ENCODE measurements around the gene MYRIP. TPM values are rescaled to one million over a fixed set of nuclear protein-coding genes. Genes with fewer than 3 reads are reported as not detected.

Gene MYRIP
- total RNA-seq, 2 experiments from 2014 or later = not detected

GRCh38 chr3:39920271-39920670 is 110.9 kb downstream of the MYRIP start:
- no peaks in the 10 kb centered on the region for H3K36me3 Mint-ChIP-seq (ENCODE audit: low read depth)
- no peaks in the 10 kb centered on the region for H3K9me3 Mint-ChIP-seq
- DNase-seq = no peak
- peaks cover 5% of the 10 kb centered on the region for H3K27me3 Mint-ChIP-seq
- CTCF ChIA-PET = interaction anchor here (0.6 kb wide), 1 partner anchor 195 kb away, joined by 3 read pairs; no protein-coding TSS in a partner anchor
- no peak overlapping the region for H3K27ac Mint-ChIP-seq
- no peak overlapping the region for H3K4me3 Mint-ChIP-seq
- POLR2A ChIA-PET = no interaction called here
- H3K4me1 Mint-ChIP-seq = no peaks in the 10 kb centered on the region

DNA sequence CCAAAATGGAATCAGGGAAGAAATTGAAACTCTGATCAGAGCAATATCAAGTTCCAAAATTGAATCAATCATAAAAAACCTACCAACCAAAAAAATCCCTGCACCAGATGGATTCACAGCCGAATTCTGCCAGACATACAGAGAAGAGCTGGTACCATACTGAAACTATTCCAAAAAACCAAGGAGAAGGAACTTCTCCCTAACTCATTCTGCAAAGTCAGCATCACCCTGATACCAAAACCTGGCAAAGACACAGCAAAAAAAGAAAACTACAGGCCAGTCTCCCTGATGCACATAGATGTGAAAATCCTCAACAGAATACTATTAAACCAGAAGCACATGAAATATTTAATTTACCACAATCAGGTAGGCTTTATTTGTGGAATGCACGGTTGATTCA is 118.1 kb downstream of the MYRIP start:
- Mint-ChIP-seq H3K4me1 (no peaks in the 10 kb centered on the region), H3K4me3 (no peak overlapping the region), H3K27ac (no peak overlapping the region), H3K9me3 (no peaks in the 10 kb centered on the region), H3K27me3 (peaks cover 12% of the 10 kb centered on the region), H3K36me3 (ENCODE audit: low read depth) (no peaks in the 10 kb centered on the region)
- CTCF ChIA-PET = no interaction called here
- POLR2A ChIA-PET = no interaction called here
- no peak for DNase-seq

DNA sequence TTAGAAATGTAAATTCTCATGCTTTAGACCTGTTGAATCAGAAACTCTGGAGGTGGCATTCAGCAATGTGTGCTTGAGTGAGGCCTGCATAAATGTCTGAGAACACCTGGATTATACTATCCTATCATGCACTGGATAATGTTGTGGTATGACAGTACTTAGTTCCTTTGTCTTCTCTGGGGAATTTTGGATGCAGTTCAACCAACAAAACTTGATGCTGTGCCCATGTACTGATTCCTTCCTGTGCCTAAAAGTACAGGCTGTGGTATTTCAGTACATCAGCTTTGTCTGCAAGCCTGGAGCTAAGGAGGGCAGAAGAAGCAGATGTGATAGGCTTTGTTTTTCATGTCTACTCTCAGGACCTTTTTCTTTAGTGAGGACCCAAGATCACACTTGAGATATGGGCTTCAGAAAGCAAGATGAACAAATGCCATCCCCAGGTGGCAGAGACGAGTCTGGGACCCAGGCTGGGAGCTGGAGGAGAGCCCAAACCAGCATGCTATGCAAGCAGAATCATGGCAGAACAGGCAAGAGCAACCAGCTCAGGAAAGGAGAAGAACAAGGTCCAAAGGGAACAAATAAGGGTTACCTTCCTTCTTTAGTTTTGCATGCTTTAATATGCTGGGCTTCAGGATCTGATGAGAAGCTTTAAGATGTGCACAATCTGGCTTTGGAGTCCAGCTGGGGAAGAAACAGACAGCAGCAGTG is 124.7 kb downstream of the MYRIP start:
- H3K27ac Mint-ChIP-seq = no peak overlapping the region
- ChIA-PET CTCF (no interaction called here), POLR2A (no interaction called here)
- H3K27me3 Mint-ChIP-seq = peaks cover 5% of the 10 kb centered on the region
- no peak overlapping the region for H3K4me3 Mint-ChIP-seq
- no peaks in the 10 kb centered on the region for H3K36me3 Mint-ChIP-seq (ENCODE audit: low read depth)
- H3K9me3 Mint-ChIP-seq = no peaks in the 10 kb centered on the region
- peaks cover 2% of the 10 kb centered on the region for H3K4me1 Mint-ChIP-seq
- no peak for DNase-seq

DNA sequence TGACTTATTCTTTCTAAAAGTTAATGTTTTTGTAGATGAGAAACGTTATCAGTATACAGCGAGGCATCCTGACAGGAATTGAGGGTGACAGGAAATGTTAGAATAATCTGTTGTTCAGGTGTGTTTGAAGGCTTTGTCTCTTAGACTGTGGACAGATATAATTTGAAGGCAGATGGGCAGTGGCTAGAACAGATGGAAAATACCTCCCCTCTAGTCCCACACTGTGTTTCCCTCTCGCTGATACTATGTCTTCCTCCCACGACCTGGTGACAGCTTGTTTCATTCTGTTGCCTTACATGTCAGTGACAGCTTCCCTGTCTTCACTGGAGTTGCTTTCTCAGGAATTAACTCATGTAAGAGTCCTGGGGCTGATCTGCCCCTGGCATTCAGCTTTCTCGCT is 125.3 kb downstream of the MYRIP start:
- no peak for DNase-seq
- H3K27ac Mint-ChIP-seq = no peak overlapping the region
- ChIA-PET POLR2A (no interaction called here), CTCF (no interaction called here)
- H3K27me3 Mint-ChIP-seq = peaks cover 5% of the 10 kb centered on the region
- no peaks in the 10 kb centered on the region for H3K36me3 Mint-ChIP-seq (ENCODE audit: low read depth)
- H3K9me3 Mint-ChIP-seq = no peaks in the 10 kb centered on the region
- peaks cover 2% of the 10 kb centered on the region for H3K4me1 Mint-ChIP-seq
- no peak overlapping the region for H3K4me3 Mint-ChIP-seq

DNA sequence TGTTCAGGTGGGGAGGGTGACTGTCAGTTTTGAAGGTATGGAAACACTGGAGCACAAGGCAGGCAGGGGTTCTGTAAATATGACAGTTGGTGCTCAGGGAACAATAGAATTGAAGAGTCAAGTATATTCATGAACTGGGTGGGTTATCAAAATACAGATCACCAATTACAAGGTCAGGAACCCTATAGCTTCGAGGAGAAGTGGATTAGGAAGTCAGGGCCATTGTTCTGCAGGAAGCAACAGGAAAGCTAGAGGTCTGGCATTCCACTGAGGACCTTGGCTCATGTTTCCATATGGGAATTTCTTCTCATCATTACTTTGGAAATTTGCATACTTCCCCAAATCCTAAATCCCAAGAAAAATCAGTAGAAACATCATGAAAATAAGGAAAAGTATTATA is 125.9 kb downstream of the MYRIP start:
- ChIA-PET POLR2A (no interaction called here), CTCF (no interaction called here)
- Mint-ChIP-seq H3K27ac (no peak overlapping the region), H3K4me1 (peaks cover 2% of the 10 kb centered on the region), H3K9me3 (no peaks in the 10 kb centered on the region), H3K36me3 (ENCODE audit: low read depth) (no peaks in the 10 kb centered on the region), H3K27me3 (peaks cover 2% of the 10 kb centered on the region), H3K4me3 (no peak overlapping the region)
- no peak for DNase-seq

GRCh38 chr3:39936848-39937247 is 127.4 kb downstream of the MYRIP start:
- peaks cover 2% of the 10 kb centered on the region for H3K27me3 Mint-ChIP-seq
- H3K4me3 Mint-ChIP-seq = no peak overlapping the region
- ChIA-PET POLR2A (no interaction called here), CTCF (no interaction called here)
- no peak for DNase-seq
- H3K9me3 Mint-ChIP-seq = no peaks in the 10 kb centered on the region
- H3K27ac Mint-ChIP-seq = no peak overlapping the region
- no peaks in the 10 kb centered on the region for H3K36me3 Mint-ChIP-seq (ENCODE audit: low read depth)
- H3K4me1 Mint-ChIP-seq = peaks cover 2% of the 10 kb centered on the region

DNA sequence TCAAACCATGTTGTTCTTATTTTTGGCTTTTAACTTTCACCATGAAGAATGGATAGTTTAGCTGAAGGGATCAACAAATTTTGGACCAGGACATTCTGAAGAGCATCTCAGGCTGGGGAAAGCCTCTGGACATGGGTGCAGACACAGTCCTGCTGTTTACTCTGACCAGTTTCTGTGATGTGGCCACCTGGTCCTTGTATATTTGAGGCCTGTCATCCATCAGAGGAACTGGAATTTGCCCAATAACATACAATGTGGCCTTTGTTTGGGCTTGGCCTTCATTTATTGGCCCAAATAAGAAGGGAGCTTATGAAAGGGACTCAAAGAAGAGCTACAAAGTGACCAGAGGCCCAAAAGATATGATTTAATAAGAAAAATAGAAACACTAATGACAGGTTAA is 127.9 kb downstream of the MYRIP start:
- POLR2A ChIA-PET = no interaction called here
- Mint-ChIP-seq H3K4me1 (peaks cover 2% of the 10 kb centered on the region), H3K36me3 (ENCODE audit: low read depth) (no peaks in the 10 kb centered on the region), H3K27me3 (peaks cover 2% of the 10 kb centered on the region), H3K27ac (no peak overlapping the region), H3K4me3 (no peak overlapping the region), H3K9me3 (no peaks in the 10 kb centered on the region)
- CTCF ChIA-PET = no interaction called here
- no peak for DNase-seq

DNA sequence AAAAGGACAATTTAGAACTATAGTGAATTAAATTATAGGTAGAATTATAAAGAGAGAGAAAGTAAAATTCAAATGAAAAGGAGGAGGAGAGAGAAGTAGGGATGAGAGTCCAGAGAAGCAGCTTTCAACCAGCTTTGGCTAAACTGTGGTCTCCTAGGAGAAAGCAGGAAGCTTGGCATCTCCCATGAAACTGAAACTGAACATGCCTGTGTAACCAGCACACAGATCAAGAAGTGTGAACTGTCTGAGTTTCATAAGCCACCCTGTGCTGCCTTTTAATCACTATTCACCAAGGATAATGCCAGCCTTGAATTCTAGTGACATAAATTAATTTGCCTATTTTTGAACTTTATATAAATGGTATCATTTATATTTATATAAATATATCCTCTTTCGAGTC is 128.5 kb downstream of the MYRIP start:
- Mint-ChIP-seq H3K27me3 (peaks cover 2% of the 10 kb centered on the region), H3K27ac (no peak overlapping the region), H3K36me3 (ENCODE audit: low read depth) (no peaks in the 10 kb centered on the region), H3K9me3 (no peaks in the 10 kb centered on the region), H3K4me1 (peaks cover 2% of the 10 kb centered on the region), H3K4me3 (no peak overlapping the region)
- CTCF ChIA-PET = no interaction called here
- POLR2A ChIA-PET = no interaction called here
- DNase-seq = no peak

GRCh38 chr3:39941931-39942330 is 132.5 kb downstream of the MYRIP start:
- Mint-ChIP-seq H3K36me3 (ENCODE audit: low read depth) (no peaks in the 10 kb centered on the region), H3K27ac (no peak overlapping the region), H3K4me1 (peaks cover 2% of the 10 kb centered on the region), H3K4me3 (no peak overlapping the region), H3K9me3 (no peaks in the 10 kb centered on the region), H3K27me3 (peaks cover 2% of the 10 kb centered on the region)
- DNase-seq = no peak
- ChIA-PET POLR2A (no interaction called here), CTCF (no interaction called here)

- Mint-ChIP-seq H3K9me3 (no peaks in the 10 kb centered on the region), H3K27me3 (peaks cover 10% of the 10 kb centered on the region), H3K4me3 (no peak overlapping the region), H3K4me1 (no peaks in the 10 kb centered on the region), H3K36me3 (ENCODE audit: low read depth) (no peaks in the 10 kb centered on the region), H3K27ac (no peak overlapping the region)
- no peak for DNase-seq
- ChIA-PET CTCF (no interaction called here), POLR2A (no interaction called here)
Observed at GRCh38 chr3:39960515-39961191, 151.2 kb downstream of the MYRIP start.

- ChIA-PET POLR2A (no interaction called here), CTCF (no interaction called here)
- H3K4me3 Mint-ChIP-seq = no peak overlapping the region
- peaks cover 10% of the 10 kb centered on the region for H3K27me3 Mint-ChIP-seq
- no peaks in the 10 kb centered on the region for H3K36me3 Mint-ChIP-seq (ENCODE audit: low read depth)
- H3K27ac Mint-ChIP-seq = no peak overlapping the region
- no peaks in the 10 kb centered on the region for H3K9me3 Mint-ChIP-seq
- H3K4me1 Mint-ChIP-seq = no peaks in the 10 kb centered on the region
- DNase-seq = no peak
Observed at GRCh38 chr3:39961230-39961629, 151.8 kb downstream of the MYRIP start.

- Mint-ChIP-seq H3K27ac (no peak overlapping the region), H3K4me1 (no peaks in the 10 kb centered on the region), H3K36me3 (ENCODE audit: low read depth) (no peaks in the 10 kb centered on the region), H3K27me3 (peaks cover 10% of the 10 kb centered on the region), H3K9me3 (no peaks in the 10 kb centered on the region), H3K4me3 (no peak overlapping the region)
- no peak for DNase-seq
- POLR2A ChIA-PET = no interaction called here
- CTCF ChIA-PET = no interaction called here
Observed at GRCh38 chr3:39962581-39962980, 153.2 kb downstream of the MYRIP start.

DNA sequence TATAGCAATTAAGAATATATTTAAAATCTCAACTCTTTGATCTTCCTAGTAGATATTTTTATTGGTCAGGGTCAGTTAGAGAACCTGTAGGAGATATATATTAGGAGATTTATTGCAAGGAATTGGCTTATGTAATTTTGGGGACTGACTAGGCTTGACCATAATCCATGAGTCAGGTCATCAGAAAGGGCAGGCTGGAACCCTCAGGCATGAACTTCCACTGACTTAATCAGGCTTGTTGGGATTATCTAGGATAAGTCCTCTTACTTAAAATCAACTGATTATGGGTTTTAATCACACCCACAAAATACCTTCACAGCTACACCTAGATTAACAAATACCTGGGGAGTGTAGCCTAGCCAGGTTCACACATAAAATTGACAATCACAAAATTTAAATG is 156.1 kb downstream of the MYRIP start:
- H3K4me1 Mint-ChIP-seq = no peaks in the 10 kb centered on the region
- ChIA-PET CTCF (no interaction called here), POLR2A (no interaction called here)
- H3K9me3 Mint-ChIP-seq = no peaks in the 10 kb centered on the region
- peaks cover 8% of the 10 kb centered on the region for H3K27me3 Mint-ChIP-seq
- no peak for DNase-seq
- H3K27ac Mint-ChIP-seq = no peak overlapping the region
- no peaks in the 10 kb centered on the region for H3K36me3 Mint-ChIP-seq (ENCODE audit: low read depth)
- no peak overlapping the region for H3K4me3 Mint-ChIP-seq

- peaks cover 5% of the 10 kb centered on the region for H3K27me3 Mint-ChIP-seq
- CTCF ChIA-PET = no interaction called here
Observed at GRCh38 chr3:39965997-39966396, 156.6 kb downstream of the MYRIP start.

More at GRCh38 chr3:39965997-39966396, 156.6 kb downstream of the MYRIP start:
- no peaks in the 10 kb centered on the region for H3K9me3 Mint-ChIP-seq
- no peak for DNase-seq
- H3K4me1 Mint-ChIP-seq = no peaks in the 10 kb centered on the region
- POLR2A ChIA-PET = no interaction called here
- no peak overlapping the region for H3K27ac Mint-ChIP-seq
- H3K4me3 Mint-ChIP-seq = no peak overlapping the region
- no peaks in the 10 kb centered on the region for H3K36me3 Mint-ChIP-seq (ENCODE audit: low read depth)

All from activated CD4-positive, alpha-beta T cell treated with anti-CD3 and anti-CD28 coated beads, Interleukin-2, amount 10 ng/mL, durations not matched to agents 7 days and 5 days (primary cell).